Gastrocnemius medialis (tissue), 4 donors: ENCODE results near the gene DMXL1. TPM values are rescaled to one million over a fixed set of nuclear protein-coding genes. Genes with fewer than 3 reads are reported as not detected.

Experiments
- ATAC-seq, 2 donors: fragments of 150-250 bp; one replicate each; pipeline ENCODE4 v1.9.1; 2016
- DNase-seq, 2 donors: peaks; one replicate each; pipeline ENCODE4 v3.0.0-alpha.2; 2019
- H3K27ac ChIP-seq, 4 donors: fragments of 200-600 bp; sonication (generic); 1 replicate in 1 of 4; 2 replicates in 3 of 4; pipeline ENCODE4 v1.5.1; 2016 to 2018; ENCODE audit warnings: mild to moderate bottlenecking in 2 of 4, moderate library complexity in 1 of 4
- H3K27me3 ChIP-seq, 3 donors: fragments of 200-600 bp; sonication (generic) in 2 of 3; 1 replicate in 1 of 3; 2 replicates in 2 of 3; pipeline versions ENCODE4 v1.5.1 to v1.6.0; 2016 to 2019; ENCODE audit warnings: mild to moderate bottlenecking in 1 of 3, moderate library complexity in 1 of 3
- H3K36me3 ChIP-seq, 2 donors: fragments of 200-600 bp; sonication (generic) in 1 of 2; one replicate each; pipeline ENCODE4 v1.5.1; 2017 to 2018
- H3K4me1 ChIP-seq, 2 donors: fragments of 200-600 bp; sonication (generic) in 1 of 2; one replicate each; pipeline ENCODE4 v1.5.1; 2016 to 2017; ENCODE audit warnings: mild to moderate bottlenecking in 2 of 2
- H3K4me3 ChIP-seq, 4 donors: fragments of 200-600 bp; sonication (generic) in 3 of 4; 1 replicate in 1 of 4; 2 replicates in 3 of 4; pipeline ENCODE4 v1.5.1; 2016 to 2019; ENCODE audit warnings: mild to moderate bottlenecking in 2 of 4
- H3K9me3 ChIP-seq, 3 donors: fragments of 200-600 bp; sonication (generic) in 2 of 3; 1 replicate in 1 of 3; 2 replicates in 2 of 3; pipeline ENCODE4 v1.5.1; 2016 to 2019
- POLR2A ChIP-seq, 2 donors: fragments of 450-650 bp; IDR thresholded peaks; one replicate each; pipeline ENCODE4 v1.6.1; 2017; ENCODE audit warnings: antibody characterized with exemption in 2 of 2, mild to moderate bottlenecking in 2 of 2, moderate library complexity in 2 of 2
- in situ Hi-C, 4 donors: fragments of 200-750 bp; cut with MboI; loops; one replicate each; pipeline versions ENCODE4 v1.15.0 to v1.8.0; 2017; ENCODE audit warnings: low sequenced_read_pairs in 4 of 4
- intact Hi-C: fragments of 100-400 bp; cut with DNase I; formaldehyde crosslinking; loops from one replicate; pipeline ENCODE4 v1.15.1; 2023; ENCODE audit warnings: low total_unique reads
- total RNA-seq, 4 donors: library from RNA; depleted of rRNA; stranded (reverse); fragments of >200 nt; gene quantifications; one replicate each; pipeline versions ENCODE4 v1.1.0 to v1.2.3, GENCODE V29; 2016
- TF ChIP-seq, protein P1 (sequence below), 5 experiments: fragments of 450-650 bp in 3 of 5; fragments of 200-600 bp in 2 of 5; sonication (generic) in 2 of 5; IDR thresholded peaks in 4 of 5; conservative IDR thresholded peaks in 1 of 5; 1 replicate in 4 of 5; 2 replicates in 1 of 5; pipeline ENCODE4 v1.5.1; 2016 to 2019; ENCODE audit warnings: antibody characterized with exemption in 5 of 5, mild to moderate bottlenecking in 3 of 5, moderate library complexity in 3 of 5

The DMXL1 gene
- total RNA-seq, 4 donors from 2014 or later, result 17.8 to 31.1 (median 24.3) TPM

DNA sequence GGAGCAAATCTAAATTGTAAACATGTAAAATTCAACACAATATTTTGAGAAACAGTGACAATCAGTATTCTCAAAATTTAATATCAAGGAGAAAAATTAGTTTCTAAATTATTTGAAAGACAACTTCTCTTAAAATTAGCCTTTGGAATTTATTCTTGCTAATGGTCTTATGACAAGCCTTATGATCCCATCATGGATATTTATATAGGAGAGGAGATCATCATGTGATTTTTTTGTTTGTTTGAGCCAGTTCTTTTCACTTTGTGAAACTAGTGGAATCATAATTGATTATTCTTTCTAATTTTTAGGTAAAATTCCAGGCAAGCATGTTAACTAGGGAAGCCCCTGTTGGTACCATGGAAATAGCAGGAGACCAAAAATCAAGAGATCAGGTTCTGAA is 24.7 kb downstream of the DMXL1 start:
- in situ Hi-C loops (no loop called here), intact Hi-C loops (no loop called here)
- no peak for DNase-seq
- Histone ChIP-seq H3K9me3 (no peaks in the 10 kb centered on the region), H3K4me1 (no peaks in the 10 kb centered on the region), H3K27ac (no peak overlapping the region), H3K36me3 (peaks cover 0 to 10% of the 10 kb centered on the region in 2 donors), H3K4me3 (no peak overlapping the region), H3K27me3 (no peaks in the 10 kb centered on the region)
- no peak for ATAC-seq
- TF ChIP-seq, protein P1, sequence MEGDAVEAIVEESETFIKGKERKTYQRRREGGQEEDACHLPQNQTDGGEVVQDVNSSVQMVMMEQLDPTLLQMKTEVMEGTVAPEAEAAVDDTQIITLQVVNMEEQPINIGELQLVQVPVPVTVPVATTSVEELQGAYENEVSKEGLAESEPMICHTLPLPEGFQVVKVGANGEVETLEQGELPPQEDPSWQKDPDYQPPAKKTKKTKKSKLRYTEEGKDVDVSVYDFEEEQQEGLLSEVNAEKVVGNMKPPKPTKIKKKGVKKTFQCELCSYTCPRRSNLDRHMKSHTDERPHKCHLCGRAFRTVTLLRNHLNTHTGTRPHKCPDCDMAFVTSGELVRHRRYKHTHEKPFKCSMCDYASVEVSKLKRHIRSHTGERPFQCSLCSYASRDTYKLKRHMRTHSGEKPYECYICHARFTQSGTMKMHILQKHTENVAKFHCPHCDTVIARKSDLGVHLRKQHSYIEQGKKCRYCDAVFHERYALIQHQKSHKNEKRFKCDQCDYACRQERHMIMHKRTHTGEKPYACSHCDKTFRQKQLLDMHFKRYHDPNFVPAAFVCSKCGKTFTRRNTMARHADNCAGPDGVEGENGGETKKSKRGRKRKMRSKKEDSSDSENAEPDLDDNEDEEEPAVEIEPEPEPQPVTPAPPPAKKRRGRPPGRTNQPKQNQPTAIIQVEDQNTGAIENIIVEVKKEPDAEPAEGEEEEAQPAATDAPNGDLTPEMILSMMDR (IDR thresholded peaks at IDR 0.05 in 4 of 5, conservative IDR thresholded peaks at IDR 0.05 in 1 of 5), result no peak
- TF ChIP-seq POLR2A (IDR thresholded peaks at IDR 0.05), result no peak

DNA sequence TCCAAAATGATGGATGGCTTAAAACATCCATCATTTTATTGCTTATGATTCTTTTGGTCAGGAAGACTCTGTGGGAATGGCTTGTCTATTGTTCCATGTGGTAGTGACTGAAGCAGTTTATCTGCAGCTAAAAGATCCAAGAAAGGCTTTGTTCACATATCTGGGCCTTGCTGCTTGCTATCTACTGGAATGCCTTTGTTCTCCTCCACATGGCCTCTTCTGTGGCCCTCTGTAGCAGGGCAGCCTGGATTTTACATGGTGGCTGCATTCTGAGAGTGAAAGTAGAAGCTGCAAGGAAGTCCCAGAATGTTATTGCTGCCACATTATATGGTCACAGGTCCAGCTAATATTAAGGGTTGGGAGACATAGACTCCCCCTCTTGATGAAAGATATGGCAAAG is 35.1 kb downstream of the DMXL1 start:
- in situ Hi-C loops (no loop called here), intact Hi-C loops (no loop called here)
- Histone ChIP-seq H3K27me3 (no peaks in the 10 kb centered on the region), H3K4me3 (no peak overlapping the region), H3K9me3 (no peaks in the 10 kb centered on the region), H3K4me1 (no peaks in the 10 kb centered on the region), H3K27ac (no peak overlapping the region), H3K36me3 (peaks cover 0 to 6% of the 10 kb centered on the region in 2 donors)
- DNase-seq, result no peak
- ATAC-seq, result no peak
- TF ChIP-seq, protein P1 (IDR thresholded peaks at IDR 0.05 in 4 of 5, conservative IDR thresholded peaks at IDR 0.05 in 1 of 5), result no peak
- no peak for TF ChIP-seq POLR2A (IDR thresholded peaks at IDR 0.05)

DNA sequence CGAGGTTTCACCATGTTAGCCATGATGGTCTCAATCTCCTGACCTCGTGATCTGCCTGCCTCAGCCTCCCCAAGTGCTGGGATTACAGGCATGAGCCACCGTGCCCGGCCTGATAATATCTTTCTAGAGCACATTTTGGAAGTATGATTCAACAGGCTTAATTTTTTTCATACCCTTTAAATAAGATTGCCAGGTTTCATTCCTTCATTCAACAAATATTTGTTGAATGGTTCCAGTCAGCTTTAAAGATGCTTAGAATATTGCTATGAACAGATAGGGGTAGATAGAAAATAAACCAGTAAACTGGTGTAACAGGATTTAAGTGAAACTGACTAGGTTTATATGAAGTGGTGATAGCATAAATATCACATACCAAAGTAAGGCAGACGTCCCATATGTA is 41.3 kb downstream of the DMXL1 start:
- ATAC-seq, result no peak
- H3K27ac ChIP-seq, result no peak overlapping the region
- DNase-seq, result no peak
- no peak overlapping the region for H3K4me3 ChIP-seq
- H3K4me1 ChIP-seq, result no peaks in the 10 kb centered on the region
- H3K27me3 ChIP-seq, result no peaks in the 10 kb centered on the region
- in situ Hi-C loops, result no loop called here
- no peaks in the 10 kb centered on the region for H3K9me3 ChIP-seq
- intact Hi-C loops, result no loop called here
- H3K36me3 ChIP-seq, result peaks cover 0 to 36% of the 10 kb centered on the region in 2 donors
- no peak for TF ChIP-seq POLR2A (IDR thresholded peaks at IDR 0.05)
- TF ChIP-seq, protein P1 (IDR thresholded peaks at IDR 0.05 in 4 of 5, conservative IDR thresholded peaks at IDR 0.05 in 1 of 5), result no peak

DNA sequence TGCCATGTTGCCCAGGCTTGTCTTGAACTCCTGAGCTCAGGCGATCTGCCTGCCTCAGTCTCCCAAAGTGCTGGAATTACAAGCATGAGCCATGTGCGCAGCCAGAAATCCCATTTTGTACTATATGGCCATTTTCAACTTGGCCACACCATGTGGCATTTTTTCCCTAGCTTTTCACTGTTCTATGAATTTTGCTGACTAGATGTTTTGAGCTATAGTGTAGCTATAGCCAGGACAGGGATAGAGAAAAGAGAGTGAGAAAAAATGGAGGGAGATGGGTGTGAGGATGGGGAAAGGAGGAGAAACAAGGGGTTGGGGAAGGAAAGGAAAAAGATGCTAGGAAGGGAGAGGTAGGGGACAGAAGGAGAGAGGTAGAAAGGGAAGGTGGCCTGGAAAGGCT is 46.4 kb downstream of the DMXL1 start:
- peaks cover 0 to 39% of the 10 kb centered on the region in 2 donors for H3K36me3 ChIP-seq
- intact Hi-C loops, result no loop called here

More for the DNA sequence above, 46.4 kb downstream of the DMXL1 start:
- TF ChIP-seq, protein P1 (IDR thresholded peaks at IDR 0.05 in 4 of 5, conservative IDR thresholded peaks at IDR 0.05 in 1 of 5), result no peak
- TF ChIP-seq POLR2A (IDR thresholded peaks at IDR 0.05), result no peak
- in situ Hi-C loops, result no loop called here
- H3K4me3 ChIP-seq, result no peak overlapping the region
- DNase-seq (no peak), ATAC-seq (no peak)
- H3K9me3 ChIP-seq, result no peaks in the 10 kb centered on the region
- H3K4me1 ChIP-seq, result no peaks in the 10 kb centered on the region
- no peak overlapping the region for H3K27ac ChIP-seq
- H3K27me3 ChIP-seq, result no peaks in the 10 kb centered on the region
